ENCODE data around the gene E2F2. TPM values are rescaled to one million over a fixed set of nuclear protein-coding genes. Genes with fewer than 3 reads are reported as not detected.

E2F2 gene
- 0.50 and 2.0 TPM in 2 replicates for total RNA-seq

GRCh38 chr1:23530747-23531561 lies at the start of gene E2F2:
TSS of gene E2F2 (minus strand) at chr1:23531233. CDS start at chr1:23530793, 440 bp downstream.

GRCh38 chr1:23559136-23559984 lies 28.3 kb upstream of the E2F2 start, which contains the start of gene ID3:
TSS of gene ID3 (minus strand) at chr1:23559501. CDS start at chr1:23559426, 75 bp downstream.

GRCh38 chr1:23483321-23484252 lies 47.4 kb downstream of the E2F2 start, which contains the start of gene ASAP3:
TSS of gene ASAP3 (minus strand) at chr1:23484179. CDS start at chr1:23484133, 46 bp downstream.

Other genes with a start within 250 kb of the E2F2 start
- 76.5 and 130 TPM in 2 replicates for gene HNRNPR, start 186.9 kb downstream of the E2F2 start, total RNA-seq
- gene ZNF436, start 161.4 kb downstream of the E2F2 start, total RNA-seq = 13.5 and 17.7 TPM in 2 replicates
- gene TCEA3, start 106.5 kb downstream of the E2F2 start, total RNA-seq = 6.8 and 10.4 TPM in 2 replicates
- 23.6 and 50.6 TPM in 2 replicates for gene ASAP3, start 47.1 kb downstream of the E2F2 start, total RNA-seq
- 34.2 and 38.7 TPM in 2 replicates for gene ID3, start 28.3 kb upstream of the E2F2 start, total RNA-seq
- 785 and 922 TPM in 2 replicates for gene RPL11, start 160.6 kb upstream of the E2F2 start, total RNA-seq
- gene ELOA, start 212.2 kb upstream of the E2F2 start, total RNA-seq = 17.5 and 21.7 TPM in 2 replicates
- gene PITHD1, start 247.2 kb upstream of the E2F2 start, total RNA-seq = 44.2 and 62.9 TPM in 2 replicates